HFF-Myc (cell line): Measurements from ENCODE around the gene BACE1.
A peak's percentile ranks its signal among the peaks of the same experiment; 100 is the strongest.

Experiments used
- DNase-seq: peaks from one replicate; pipeline ENCODE4 v3.0.0-alpha.2; 2011; ENCODE audit warnings: low read depth; ENCODE audit errors: extremely low read depth
- H3K4me3 ChIP-seq: replicated peaks from 2 replicates; pipeline ENCODE4 v1.5.1; 2011; ENCODE audit warnings: low read depth, mild to moderate bottlenecking, control low read depth, low read length
- TF ChIP-seq, protein P1 (sequence below): IDR thresholded peaks from 2 replicates; pipeline ENCODE4 v1.5.1; 2012; ENCODE audit warnings: mild to moderate bottlenecking, low read depth, low read length, control low read depth; ENCODE audit errors: missing control alignments

The BACE1 gene

DNA sequence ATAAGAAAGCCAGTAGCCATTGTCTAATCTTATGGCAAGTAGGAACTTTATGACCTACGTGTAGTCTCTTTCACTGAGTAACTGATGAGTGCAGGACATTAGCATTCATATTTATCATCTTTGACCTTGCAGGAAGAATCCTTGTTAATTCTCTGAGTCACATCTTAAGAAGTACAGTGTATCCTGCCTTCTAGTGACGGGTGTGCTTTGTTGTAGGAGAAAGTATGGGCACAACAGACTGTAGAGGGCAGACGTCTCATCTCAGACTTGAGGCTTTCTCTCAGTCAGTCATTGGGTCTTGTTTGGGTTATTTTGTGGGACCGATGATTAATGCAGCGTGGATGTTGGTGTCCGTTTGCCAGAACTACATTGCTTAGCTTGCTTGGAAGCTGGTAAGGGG is 76.8 kb downstream of the BACE1 start:
- peak; percentile 81 for DNase-seq
- TF ChIP-seq, protein P1, sequence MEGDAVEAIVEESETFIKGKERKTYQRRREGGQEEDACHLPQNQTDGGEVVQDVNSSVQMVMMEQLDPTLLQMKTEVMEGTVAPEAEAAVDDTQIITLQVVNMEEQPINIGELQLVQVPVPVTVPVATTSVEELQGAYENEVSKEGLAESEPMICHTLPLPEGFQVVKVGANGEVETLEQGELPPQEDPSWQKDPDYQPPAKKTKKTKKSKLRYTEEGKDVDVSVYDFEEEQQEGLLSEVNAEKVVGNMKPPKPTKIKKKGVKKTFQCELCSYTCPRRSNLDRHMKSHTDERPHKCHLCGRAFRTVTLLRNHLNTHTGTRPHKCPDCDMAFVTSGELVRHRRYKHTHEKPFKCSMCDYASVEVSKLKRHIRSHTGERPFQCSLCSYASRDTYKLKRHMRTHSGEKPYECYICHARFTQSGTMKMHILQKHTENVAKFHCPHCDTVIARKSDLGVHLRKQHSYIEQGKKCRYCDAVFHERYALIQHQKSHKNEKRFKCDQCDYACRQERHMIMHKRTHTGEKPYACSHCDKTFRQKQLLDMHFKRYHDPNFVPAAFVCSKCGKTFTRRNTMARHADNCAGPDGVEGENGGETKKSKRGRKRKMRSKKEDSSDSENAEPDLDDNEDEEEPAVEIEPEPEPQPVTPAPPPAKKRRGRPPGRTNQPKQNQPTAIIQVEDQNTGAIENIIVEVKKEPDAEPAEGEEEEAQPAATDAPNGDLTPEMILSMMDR: peak; percentile 51
- no peak overlapping the region for H3K4me3 ChIP-seq

- TF ChIP-seq, protein P1: no peak
- no peak for DNase-seq
- H3K4me3 ChIP-seq: no peak overlapping the region
Observed at GRCh38 chr11:117238221-117238620, 77.8 kb downstream of the BACE1 start.
